ENCODE data around the gene RASGRF1.

Gene RASGRF1

GRCh38 chr15:78944202-78944625, 146.4 kb downstream of the RASGRF1 start:
- POLR2A ChIA-PET, result no interaction called here
- CTCF ChIA-PET, result interaction anchor here (1.2 kb wide), 1 partner anchor 83 kb away, joined by 3 read pairs; no protein-coding TSS in a partner anchor
- no peak for DNase-seq (ENCODE audit: extremely low spot score)
- TF ChIP-seq SP1 (IDR thresholded peaks at IDR 0.05) (no peak), TARDBP (IDR thresholded peaks at IDR 0.05) (no peak), BHLHE40 (IDR thresholded peaks at IDR 0.05; ENCODE audit: borderline replicate concordance) (no peak), FOXA1 (IDR thresholded peaks at IDR 0.05) (no peak), L3MBTL2 (conservative IDR thresholded peaks at IDR 0.05) (no peak), NFRKB (IDR thresholded peaks at IDR 0.05) (no peak)

GRCh38 chr15:78943692-78944091, 146.9 kb downstream of the RASGRF1 start:
- DNase-seq (ENCODE audit: extremely low spot score), result no peak
- no peak for TF ChIP-seq L3MBTL2 (conservative IDR thresholded peaks at IDR 0.05)
- no peak for TF ChIP-seq FOXK2 (IDR thresholded peaks at IDR 0.05)
- TF ChIP-seq FOXA1 (IDR thresholded peaks at IDR 0.05), result no peak
- TF ChIP-seq ARNT (IDR thresholded peaks at IDR 0.05), result no peak
- TF ChIP-seq SUZ12 (IDR thresholded peaks at IDR 0.05), result no peak
- TF ChIP-seq FOXM1 (IDR thresholded peaks at IDR 0.05; ENCODE audit: borderline replicate concordance), result no peak
- TF ChIP-seq, protein P1, sequence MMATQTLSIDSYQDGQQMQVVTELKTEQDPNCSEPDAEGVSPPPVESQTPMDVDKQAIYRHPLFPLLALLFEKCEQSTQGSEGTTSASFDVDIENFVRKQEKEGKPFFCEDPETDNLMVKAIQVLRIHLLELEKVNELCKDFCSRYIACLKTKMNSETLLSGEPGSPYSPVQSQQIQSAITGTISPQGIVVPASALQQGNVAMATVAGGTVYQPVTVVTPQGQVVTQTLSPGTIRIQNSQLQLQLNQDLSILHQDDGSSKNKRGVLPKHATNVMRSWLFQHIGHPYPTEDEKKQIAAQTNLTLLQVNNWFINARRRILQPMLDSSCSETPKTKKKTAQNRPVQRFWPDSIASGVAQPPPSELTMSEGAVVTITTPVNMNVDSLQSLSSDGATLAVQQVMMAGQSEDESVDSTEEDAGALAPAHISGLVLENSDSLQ (IDR thresholded peaks at IDR 0.05), result no peak
- no peak for TF ChIP-seq LEF1 (IDR thresholded peaks at IDR 0.05; ENCODE audit: borderline replicate concordance)
- TF ChIP-seq BHLHE40 (IDR thresholded peaks at IDR 0.05; ENCODE audit: borderline replicate concordance), result no peak
- ChIA-PET CTCF (no interaction called here), POLR2A (no interaction called here)

GRCh38 chr15:78942741-78943140, 147.8 kb downstream of the RASGRF1 start:
- CTCF ChIA-PET, result no interaction called here
- POLR2A ChIA-PET, result no interaction called here
- DNase-seq (ENCODE audit: extremely low spot score), result no peak
- TF ChIP-seq HDGF (IDR thresholded peaks at IDR 0.05; ENCODE audit: borderline replicate concordance) (no peak), SUZ12 (IDR thresholded peaks at IDR 0.05) (no peak), ZNF384 (IDR thresholded peaks at IDR 0.05) (no peak), SP1 (IDR thresholded peaks at IDR 0.05) (no peak), FOXK2 (IDR thresholded peaks at IDR 0.05) (no peak), ELF4 (IDR thresholded peaks at IDR 0.05) (no peak), FOXM1 (IDR thresholded peaks at IDR 0.05; ENCODE audit: borderline replicate concordance) (no peak), L3MBTL2 (conservative IDR thresholded peaks at IDR 0.05) (no peak), TARDBP (IDR thresholded peaks at IDR 0.05) (no peak), ARNT (IDR thresholded peaks at IDR 0.05) (no peak), NFRKB (IDR thresholded peaks at IDR 0.05) (no peak)

GRCh38 chr15:78938658-78939488, 151.7 kb downstream of the RASGRF1 start:
- POLR2A ChIA-PET, result no interaction called here
- TF ChIP-seq FOXK2 (IDR thresholded peaks at IDR 0.05), result no peak
- no peak for TF ChIP-seq BHLHE40 (IDR thresholded peaks at IDR 0.05; ENCODE audit: borderline replicate concordance)
- no peak for TF ChIP-seq HDGF (IDR thresholded peaks at IDR 0.05; ENCODE audit: borderline replicate concordance)
- no peak for TF ChIP-seq ELF4 (IDR thresholded peaks at IDR 0.05)
- TF ChIP-seq ARNT (IDR thresholded peaks at IDR 0.05), result no peak
- TF ChIP-seq SP1 (IDR thresholded peaks at IDR 0.05), result no peak
- no peak for TF ChIP-seq FOXM1 (IDR thresholded peaks at IDR 0.05; ENCODE audit: borderline replicate concordance)
- no peak for TF ChIP-seq NFRKB (IDR thresholded peaks at IDR 0.05)
- no peak for TF ChIP-seq SUZ12 (IDR thresholded peaks at IDR 0.05)
- no peak for DNase-seq (ENCODE audit: extremely low spot score)
- CTCF ChIA-PET, result interaction anchor here (0.8 kb wide), 1 partner anchor 9 kb away, joined by 9 read pairs; no protein-coding TSS in a partner anchor

DNA sequence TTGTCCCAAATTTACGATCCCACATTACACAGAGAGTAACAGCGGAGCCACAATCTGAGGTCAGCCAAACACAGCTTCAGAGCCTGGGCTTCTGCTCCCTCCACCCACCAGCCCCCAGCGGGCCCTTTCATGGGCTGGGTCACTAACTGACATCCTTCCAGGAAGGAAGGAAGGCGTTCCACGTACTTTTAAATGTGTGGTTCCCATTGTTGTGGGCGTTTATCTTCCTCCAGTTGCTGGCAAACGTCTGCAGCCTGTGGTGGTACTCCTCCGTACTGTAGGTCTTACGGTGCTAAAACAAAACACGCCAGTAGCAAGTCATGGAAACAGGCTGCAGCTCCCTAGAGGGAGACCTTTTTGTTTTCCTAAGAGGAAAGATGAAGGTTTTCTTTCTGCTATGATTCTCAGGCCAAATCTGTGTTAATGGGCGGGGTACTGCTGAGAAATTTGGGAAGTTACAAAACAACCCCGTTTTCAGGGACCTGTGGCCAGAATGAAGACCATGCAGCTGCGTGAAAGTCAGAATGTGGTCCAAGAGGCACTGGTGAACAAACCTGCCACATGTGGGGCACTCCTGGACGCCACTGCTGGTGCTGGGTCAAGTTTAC, 153.3 kb downstream of the RASGRF1 start:
- TF ChIP-seq SP1 (IDR thresholded peaks at IDR 0.05) (no peak), HDGF (IDR thresholded peaks at IDR 0.05; ENCODE audit: borderline replicate concordance) (no peak), ARNT (IDR thresholded peaks at IDR 0.05) (no peak), ELF4 (IDR thresholded peaks at IDR 0.05) (no peak)
- no peak for DNase-seq (ENCODE audit: extremely low spot score)
- ChIA-PET CTCF (no interaction called here), POLR2A (no interaction called here)

DNA sequence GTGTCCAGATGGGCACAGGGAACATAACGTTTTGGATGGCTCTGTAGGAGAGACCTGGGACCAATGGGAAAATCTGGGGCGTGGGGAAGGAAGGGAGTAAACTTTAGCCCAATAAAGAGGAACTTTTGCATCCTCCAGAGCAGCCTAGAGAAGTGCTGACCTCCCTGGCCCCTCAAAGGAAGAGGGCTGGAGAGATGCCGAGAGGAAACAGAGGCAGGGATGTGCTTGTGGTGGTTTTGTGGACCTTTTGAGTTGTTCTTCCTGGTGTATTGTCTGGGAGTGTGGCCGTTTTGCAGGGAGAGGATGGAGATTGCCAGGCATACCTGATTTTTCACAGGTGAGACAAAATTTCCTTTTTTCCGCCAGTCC, 155.9 kb downstream of the RASGRF1 start:
- ChIA-PET CTCF (no interaction called here), POLR2A (no interaction called here)
- no peak for DNase-seq (ENCODE audit: extremely low spot score)
- no peak for TF ChIP-seq NFRKB (IDR thresholded peaks at IDR 0.05)
- no peak for TF ChIP-seq FOXK2 (IDR thresholded peaks at IDR 0.05)
- TF ChIP-seq ARNT (IDR thresholded peaks at IDR 0.05), result no peak
- no peak for TF ChIP-seq L3MBTL2 (conservative IDR thresholded peaks at IDR 0.05)
- TF ChIP-seq SP1 (IDR thresholded peaks at IDR 0.05), result no peak
- no peak for TF ChIP-seq ELF4 (IDR thresholded peaks at IDR 0.05)
- no peak for TF ChIP-seq BHLHE40 (IDR thresholded peaks at IDR 0.05; ENCODE audit: borderline replicate concordance)
- TF ChIP-seq, protein P1 (IDR thresholded peaks at IDR 0.05), result no peak
- TF ChIP-seq CTBP1 (IDR thresholded peaks at IDR 0.05; ENCODE audit: borderline replicate concordance), result no peak
- TF ChIP-seq FOXA1 (IDR thresholded peaks at IDR 0.05), result no peak
- no peak for TF ChIP-seq TARDBP (IDR thresholded peaks at IDR 0.05)
- TF ChIP-seq LEF1 (IDR thresholded peaks at IDR 0.05; ENCODE audit: borderline replicate concordance), result no peak
- no peak for TF ChIP-seq SUZ12 (IDR thresholded peaks at IDR 0.05)
- no peak for TF ChIP-seq FOXM1 (IDR thresholded peaks at IDR 0.05; ENCODE audit: borderline replicate concordance)
- no peak for TF ChIP-seq HDGF (IDR thresholded peaks at IDR 0.05; ENCODE audit: borderline replicate concordance)
- TF ChIP-seq ZNF384 (IDR thresholded peaks at IDR 0.05), result no peak
